ENCODE results near the gene CASR. TPM values are rescaled to one million over a fixed set of nuclear protein-coding genes. Genes with fewer than 3 reads are reported as not detected.
"Not testable (repeated sequence)": the region's sequence is repeated elsewhere in the genome, so short reads cannot be mapped to it uniquely, and the experiment has no call there.

Gene CASR, protein sequence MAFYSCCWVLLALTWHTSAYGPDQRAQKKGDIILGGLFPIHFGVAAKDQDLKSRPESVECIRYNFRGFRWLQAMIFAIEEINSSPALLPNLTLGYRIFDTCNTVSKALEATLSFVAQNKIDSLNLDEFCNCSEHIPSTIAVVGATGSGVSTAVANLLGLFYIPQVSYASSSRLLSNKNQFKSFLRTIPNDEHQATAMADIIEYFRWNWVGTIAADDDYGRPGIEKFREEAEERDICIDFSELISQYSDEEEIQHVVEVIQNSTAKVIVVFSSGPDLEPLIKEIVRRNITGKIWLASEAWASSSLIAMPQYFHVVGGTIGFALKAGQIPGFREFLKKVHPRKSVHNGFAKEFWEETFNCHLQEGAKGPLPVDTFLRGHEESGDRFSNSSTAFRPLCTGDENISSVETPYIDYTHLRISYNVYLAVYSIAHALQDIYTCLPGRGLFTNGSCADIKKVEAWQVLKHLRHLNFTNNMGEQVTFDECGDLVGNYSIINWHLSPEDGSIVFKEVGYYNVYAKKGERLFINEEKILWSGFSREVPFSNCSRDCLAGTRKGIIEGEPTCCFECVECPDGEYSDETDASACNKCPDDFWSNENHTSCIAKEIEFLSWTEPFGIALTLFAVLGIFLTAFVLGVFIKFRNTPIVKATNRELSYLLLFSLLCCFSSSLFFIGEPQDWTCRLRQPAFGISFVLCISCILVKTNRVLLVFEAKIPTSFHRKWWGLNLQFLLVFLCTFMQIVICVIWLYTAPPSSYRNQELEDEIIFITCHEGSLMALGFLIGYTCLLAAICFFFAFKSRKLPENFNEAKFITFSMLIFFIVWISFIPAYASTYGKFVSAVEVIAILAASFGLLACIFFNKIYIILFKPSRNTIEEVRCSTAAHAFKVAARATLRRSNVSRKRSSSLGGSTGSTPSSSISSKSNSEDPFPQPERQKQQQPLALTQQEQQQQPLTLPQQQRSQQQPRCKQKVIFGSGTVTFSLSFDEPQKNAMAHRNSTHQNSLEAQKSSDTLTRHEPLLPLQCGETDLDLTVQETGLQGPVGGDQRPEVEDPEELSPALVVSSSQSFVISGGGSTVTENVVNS
- total RNA-seq, result not detected in 2 replicates

DNA sequence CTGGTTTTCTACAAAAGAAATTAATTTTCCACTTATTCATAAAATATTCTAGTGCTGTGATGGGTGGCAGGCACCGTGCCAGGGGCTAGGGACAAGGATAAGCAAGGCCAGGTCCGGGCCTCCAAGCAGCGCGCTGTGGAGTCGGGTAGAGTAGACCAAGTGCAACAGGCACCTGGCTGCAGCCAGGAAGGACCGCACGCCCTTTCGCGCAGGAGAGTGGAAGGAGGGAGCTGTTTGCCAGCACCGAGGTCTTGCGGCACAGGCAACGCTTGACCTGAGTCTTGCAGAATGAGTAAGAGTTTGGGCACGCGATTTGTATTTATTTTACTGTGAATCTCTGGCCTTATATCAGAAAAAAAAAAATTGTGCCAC is at the start of gene CASR:
Gene CASR (plus strand): TSS at position 148 of the 372 bp plus-strand sequence. CDS start 70,522 bp downstream, outside the sequence.
- DNase-seq (ENCODE audit: low read depth), result no peak
- H3K4me3 ChIP-seq (ENCODE audit: low read depth, low read length), result no peak within 1 kb of the TSS
- TF ChIP-seq, protein P1, sequence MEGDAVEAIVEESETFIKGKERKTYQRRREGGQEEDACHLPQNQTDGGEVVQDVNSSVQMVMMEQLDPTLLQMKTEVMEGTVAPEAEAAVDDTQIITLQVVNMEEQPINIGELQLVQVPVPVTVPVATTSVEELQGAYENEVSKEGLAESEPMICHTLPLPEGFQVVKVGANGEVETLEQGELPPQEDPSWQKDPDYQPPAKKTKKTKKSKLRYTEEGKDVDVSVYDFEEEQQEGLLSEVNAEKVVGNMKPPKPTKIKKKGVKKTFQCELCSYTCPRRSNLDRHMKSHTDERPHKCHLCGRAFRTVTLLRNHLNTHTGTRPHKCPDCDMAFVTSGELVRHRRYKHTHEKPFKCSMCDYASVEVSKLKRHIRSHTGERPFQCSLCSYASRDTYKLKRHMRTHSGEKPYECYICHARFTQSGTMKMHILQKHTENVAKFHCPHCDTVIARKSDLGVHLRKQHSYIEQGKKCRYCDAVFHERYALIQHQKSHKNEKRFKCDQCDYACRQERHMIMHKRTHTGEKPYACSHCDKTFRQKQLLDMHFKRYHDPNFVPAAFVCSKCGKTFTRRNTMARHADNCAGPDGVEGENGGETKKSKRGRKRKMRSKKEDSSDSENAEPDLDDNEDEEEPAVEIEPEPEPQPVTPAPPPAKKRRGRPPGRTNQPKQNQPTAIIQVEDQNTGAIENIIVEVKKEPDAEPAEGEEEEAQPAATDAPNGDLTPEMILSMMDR (IDR thresholded peaks at IDR 0.05; ENCODE audit: insufficient read depth, low read depth, low read length), result no peak

DNA sequence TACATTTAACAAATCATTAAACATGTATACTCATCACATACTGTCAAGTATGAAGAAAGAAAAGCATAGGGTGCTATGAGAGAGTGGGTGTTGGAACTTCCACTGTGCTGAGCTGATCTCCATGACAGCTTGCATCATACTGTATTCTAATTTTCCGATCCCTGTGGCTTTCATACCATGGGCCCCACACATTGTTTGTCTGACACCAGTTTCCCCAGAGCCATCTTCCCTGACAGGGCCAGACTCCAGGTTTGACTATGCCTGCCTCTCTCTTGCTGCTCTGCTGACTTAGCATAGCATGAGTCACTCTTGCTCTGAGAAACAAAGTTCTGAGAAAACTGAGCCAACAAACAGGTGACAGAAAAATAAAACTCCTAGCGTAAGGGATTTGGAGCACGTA is 37.0 kb upstream of the CASR start:
- no peak overlapping the region for H3K4me3 ChIP-seq (ENCODE audit: low read depth, low read length)
- DNase-seq (ENCODE audit: low read depth), result no peak
- TF ChIP-seq, protein P1 (IDR thresholded peaks at IDR 0.05; ENCODE audit: insufficient read depth, low read depth, low read length), result no peak

DNA sequence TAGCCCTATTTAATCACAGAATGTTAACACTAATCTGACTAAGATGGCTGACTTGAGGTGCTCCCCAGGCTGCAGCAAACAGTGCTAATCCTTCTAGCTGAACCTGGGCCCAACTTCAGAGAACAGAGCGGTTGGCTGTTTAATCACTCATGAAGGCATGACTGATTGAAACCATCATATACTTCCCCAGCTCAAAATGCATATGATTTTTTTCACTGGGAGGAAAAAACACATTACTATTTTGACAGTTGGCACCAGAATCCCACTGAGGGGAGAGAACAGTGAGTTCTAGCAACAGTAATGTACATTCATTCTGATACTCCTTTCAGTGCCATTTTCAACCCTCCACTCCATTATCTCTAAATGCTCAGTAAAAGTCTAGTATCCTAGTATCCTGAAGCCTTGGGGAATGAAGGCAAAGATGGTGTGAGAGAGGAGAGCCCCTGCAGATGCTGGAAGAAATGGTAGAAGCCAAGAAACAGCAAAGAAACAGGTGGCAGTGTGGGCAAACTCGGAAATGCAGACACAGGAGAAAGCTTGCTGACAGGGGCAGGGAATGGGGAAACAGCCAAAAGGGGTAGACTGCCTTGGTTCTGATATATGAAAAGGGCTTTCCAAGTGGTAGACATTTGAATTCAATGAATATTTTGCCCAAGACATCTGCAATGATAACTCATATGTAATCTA is 34.4 kb upstream of the CASR start:
- H3K4me3 ChIP-seq (ENCODE audit: low read depth, low read length), result no peak overlapping the region
- DNase-seq (ENCODE audit: low read depth), result no peak
- TF ChIP-seq, protein P1 (IDR thresholded peaks at IDR 0.05; ENCODE audit: insufficient read depth, low read depth, low read length), result no peak

DNA sequence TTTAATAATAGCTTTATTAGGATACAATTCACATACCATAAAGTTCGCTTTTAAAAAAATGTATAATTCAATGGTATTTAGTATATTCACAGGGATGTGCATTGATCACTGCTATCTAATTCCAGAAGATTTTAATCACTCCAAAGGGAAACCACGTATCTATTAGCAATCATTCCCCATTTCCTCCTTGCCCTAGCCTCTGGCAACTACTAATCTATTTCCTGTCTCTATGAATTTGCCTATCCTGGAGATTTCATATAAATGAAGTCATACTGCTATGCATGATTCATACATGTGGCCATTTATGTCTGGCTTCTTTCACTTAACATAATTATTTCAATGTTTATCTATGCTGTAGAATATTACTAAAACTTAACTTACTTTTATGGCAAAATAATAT is 32.0 kb upstream of the CASR start:
- no peak for DNase-seq (ENCODE audit: low read depth)
- no peak overlapping the region for H3K4me3 ChIP-seq (ENCODE audit: low read depth, low read length)
- TF ChIP-seq, protein P1 (IDR thresholded peaks at IDR 0.05; ENCODE audit: insufficient read depth, low read depth, low read length), result no peak

DNA sequence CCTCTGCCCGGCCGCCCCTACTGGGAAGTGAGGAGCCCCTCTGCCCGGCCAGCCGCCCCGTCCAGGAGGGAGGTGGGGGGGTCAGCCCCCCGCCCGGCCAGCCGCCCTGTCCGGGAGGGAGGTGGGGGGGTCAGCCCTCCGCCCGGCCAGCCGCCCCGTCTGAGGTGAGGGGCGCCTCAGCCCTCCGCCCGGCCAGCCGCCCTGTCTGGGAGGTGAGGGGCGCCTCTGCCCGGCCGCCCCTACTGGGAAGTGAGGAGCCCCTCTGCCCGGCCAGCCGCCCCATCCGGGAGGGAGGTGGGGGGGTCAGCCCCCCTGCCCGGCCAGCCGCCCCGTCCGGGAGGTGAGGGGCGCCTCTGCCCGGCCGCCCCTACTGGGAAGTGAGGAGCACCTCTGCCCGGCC is 18.5 kb upstream of the CASR start:
- not testable (repeated sequence) for DNase-seq (ENCODE audit: low read depth); H3K4me3 ChIP-seq (ENCODE audit: low read depth, low read length)

DNA sequence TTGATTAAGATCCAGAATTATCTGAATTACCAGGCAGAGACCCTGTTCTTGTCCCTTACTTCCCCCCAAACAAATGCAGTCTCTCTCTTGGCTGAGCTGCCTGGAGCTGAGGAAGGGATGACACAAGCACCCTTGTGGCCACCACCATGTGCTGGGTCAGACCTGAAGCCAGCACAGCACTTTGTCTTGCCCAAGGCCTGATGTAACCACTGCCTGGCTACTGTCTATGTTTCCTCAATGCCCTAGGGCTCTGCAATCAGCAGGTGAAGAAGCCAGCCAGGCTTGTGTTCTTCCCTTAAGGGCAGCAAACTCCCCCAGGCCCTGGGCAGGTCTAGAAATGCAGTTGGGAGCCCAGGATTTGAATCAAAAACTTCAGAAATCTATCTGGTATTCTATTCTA is 15.8 kb upstream of the CASR start:
- H3K4me3 ChIP-seq (ENCODE audit: low read depth, low read length), result no peak overlapping the region
- no peak for DNase-seq (ENCODE audit: low read depth)
- TF ChIP-seq, protein P1 (IDR thresholded peaks at IDR 0.05; ENCODE audit: insufficient read depth, low read depth, low read length), result no peak

Data from fibroblast of villous mesenchyme (primary cell).